ENCODE measurements around the gene TMEM235.
A peak's percentile ranks its signal among the peaks of the same experiment; 100 is the strongest.

Gene TMEM235

GRCh38 chr17:78276098-78276887 lies 44.9 kb downstream of the TMEM235 start:
- H3K27ac ChIP-seq (ENCODE audit: low read length): peak overlapping the region; percentile 37; the same call in 1 of the 2 replicates
- peaks cover 45% of the 10 kb centered on the region for H3K4me1 ChIP-seq (ENCODE audit: low read length)
- TF ChIP-seq EZH2phosphoT487 (IDR thresholded peaks at IDR 0.05; ENCODE audit: low read depth) (no peak), CTCF (IDR thresholded peaks at IDR 0.05; ENCODE audit: low read depth, low read length) (no peak)
- no peak overlapping the region for H2AFZ ChIP-seq (ENCODE audit: low read depth, low read length)
- H4K20me1 ChIP-seq (ENCODE audit: insufficient read depth, low read length): no peaks in the 10 kb centered on the region
- H3K4me2 ChIP-seq (ENCODE audit: low read length): peak overlapping the region; percentile 34
- H3K9ac ChIP-seq (ENCODE audit: low read length): no peak overlapping the region
- no peaks in the 10 kb centered on the region; the same call in 1 of the 2 replicates for H3K9me3 ChIP-seq (ENCODE audit: insufficient read depth, low read length)
- 0 out of 2 replicates have a peak overlapping the region, but pooled peaks have one; percentile 1 for H3K4me3 ChIP-seq (ENCODE audit: low read length)
- H3K79me2 ChIP-seq (ENCODE audit: low read length): no peaks in the 10 kb centered on the region
- peaks cover 67% of the 10 kb centered on the region for H3K27me3 ChIP-seq (ENCODE audit: low read depth, low read length)
- H3K36me3 ChIP-seq (replicated peaks; ENCODE audit: low read depth, low read length): no peaks in the 10 kb centered on the region

- Histone ChIP-seq H3K27me3 (ENCODE audit: low read depth, low read length) (peaks cover 48% of the 10 kb centered on the region), H4K20me1 (ENCODE audit: insufficient read depth, low read length) (no peaks in the 10 kb centered on the region), H3K9me3 (ENCODE audit: insufficient read depth, low read length) (no peaks in the 10 kb centered on the region; the same call in 1 of the 2 replicates), H3K4me1 (ENCODE audit: low read length) (peaks cover 30% of the 10 kb centered on the region), H2AFZ (ENCODE audit: low read depth, low read length) (no peak overlapping the region), H3K9ac (ENCODE audit: low read length) (peak overlapping the region; percentile 16; the same call in 1 of the 2 replicates), H3K27ac (ENCODE audit: low read length) (no peak overlapping the region), H3K36me3 (replicated peaks; ENCODE audit: low read depth, low read length) (no peaks in the 10 kb centered on the region), H3K79me2 (ENCODE audit: low read length) (no peaks in the 10 kb centered on the region), H3K4me2 (ENCODE audit: low read length) (peak overlapping the region; percentile 54), H3K4me3 (ENCODE audit: low read length) (peak overlapping the region; percentile 49; the same call in 1 of the 2 replicates)
- TF ChIP-seq CTCF (IDR thresholded peaks at IDR 0.05; ENCODE audit: low read depth, low read length) (no peak), EZH2phosphoT487 (IDR thresholded peaks at IDR 0.05; ENCODE audit: low read depth) (no peak)
Measured at GRCh38 chr17:78278139-78278741, 46.8 kb downstream of the TMEM235 start.

GRCh38 chr17:78279360-78279990 lies 48.0 kb downstream of the TMEM235 start:
- Histone ChIP-seq H3K9me3 (ENCODE audit: insufficient read depth, low read length) (no peaks in the 10 kb centered on the region), H3K4me3 (ENCODE audit: low read length) (no peak overlapping the region), H3K9ac (ENCODE audit: low read length) (no peak overlapping the region), H3K4me2 (ENCODE audit: low read length) (no peak overlapping the region), H3K4me1 (ENCODE audit: low read length) (peaks cover 30% of the 10 kb centered on the region), H3K79me2 (ENCODE audit: low read length) (no peaks in the 10 kb centered on the region), H2AFZ (ENCODE audit: low read depth, low read length) (no peak overlapping the region), H3K36me3 (replicated peaks; ENCODE audit: low read depth, low read length) (no peaks in the 10 kb centered on the region), H3K27ac (ENCODE audit: low read length) (no peak overlapping the region), H3K27me3 (ENCODE audit: low read depth, low read length) (peaks cover 49% of the 10 kb centered on the region), H4K20me1 (ENCODE audit: insufficient read depth, low read length) (no peaks in the 10 kb centered on the region)
- TF ChIP-seq EZH2phosphoT487 (IDR thresholded peaks at IDR 0.05; ENCODE audit: low read depth) (no peak), CTCF (IDR thresholded peaks at IDR 0.05; ENCODE audit: low read depth, low read length) (no peak)
